Peyer's patch (tissue), 4 donors: ENCODE results near the gene GPR65.

ENCODE experiments used
- POLR2A ChIP-seq, 2 donors: fragments of 450-650 bp; IDR thresholded peaks; one replicate each; pipeline ENCODE4 v1.5.1; 2017; ENCODE audit warnings: antibody characterized with exemption in 2 of 2, mild to moderate bottlenecking in 2 of 2, moderate library complexity in 2 of 2
- TF ChIP-seq, protein P1 (sequence below), 6 experiments: fragments of 450-650 bp in 4 of 6; fragments of 200-600 bp in 2 of 6; sonication (generic) in 1 of 6; IDR thresholded peaks; one replicate each; pipeline ENCODE4 v1.5.1; 2017 to 2019; ENCODE audit warnings: antibody characterized with exemption in 6 of 6, mild to moderate bottlenecking in 3 of 6, moderate library complexity in 1 of 6

GRCh38 chr14:88017535-88017934, 12.6 kb downstream of the GPR65 start:
- TF ChIP-seq, protein P1, sequence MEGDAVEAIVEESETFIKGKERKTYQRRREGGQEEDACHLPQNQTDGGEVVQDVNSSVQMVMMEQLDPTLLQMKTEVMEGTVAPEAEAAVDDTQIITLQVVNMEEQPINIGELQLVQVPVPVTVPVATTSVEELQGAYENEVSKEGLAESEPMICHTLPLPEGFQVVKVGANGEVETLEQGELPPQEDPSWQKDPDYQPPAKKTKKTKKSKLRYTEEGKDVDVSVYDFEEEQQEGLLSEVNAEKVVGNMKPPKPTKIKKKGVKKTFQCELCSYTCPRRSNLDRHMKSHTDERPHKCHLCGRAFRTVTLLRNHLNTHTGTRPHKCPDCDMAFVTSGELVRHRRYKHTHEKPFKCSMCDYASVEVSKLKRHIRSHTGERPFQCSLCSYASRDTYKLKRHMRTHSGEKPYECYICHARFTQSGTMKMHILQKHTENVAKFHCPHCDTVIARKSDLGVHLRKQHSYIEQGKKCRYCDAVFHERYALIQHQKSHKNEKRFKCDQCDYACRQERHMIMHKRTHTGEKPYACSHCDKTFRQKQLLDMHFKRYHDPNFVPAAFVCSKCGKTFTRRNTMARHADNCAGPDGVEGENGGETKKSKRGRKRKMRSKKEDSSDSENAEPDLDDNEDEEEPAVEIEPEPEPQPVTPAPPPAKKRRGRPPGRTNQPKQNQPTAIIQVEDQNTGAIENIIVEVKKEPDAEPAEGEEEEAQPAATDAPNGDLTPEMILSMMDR (IDR thresholded peaks at IDR 0.05), result no peak
- no peak for TF ChIP-seq POLR2A (IDR thresholded peaks at IDR 0.05)
